GM21723 (cell line): ENCODE results near the gene PLAAT4.
"Not testable (repeated sequence)": the region's sequence is repeated elsewhere in the genome, so short reads cannot be mapped to it uniquely, and the experiment has no call there.

ENCODE experiments used
- ATAC-seq: cut with Tn5 transposase; IDR thresholded peaks from one replicate; pipeline ENCODE4 v1.9.1; 2021; ENCODE audit warnings: mild to moderate bottlenecking, moderate library complexity; ENCODE audit not compliant: unreplicated experiment

Gene PLAAT4

GRCh38 chr11:63564784-63565350, 28.3 kb downstream of the PLAAT4 start:
- ATAC-seq: no peak

- ATAC-seq: peak; percentile 79
Observed at GRCh38 chr11:63567044-63567840, 30.6 kb downstream of the PLAAT4 start.

- ATAC-seq: no peak
Observed at GRCh38 chr11:63569570-63569969, 33.0 kb downstream of the PLAAT4 start.

GRCh38 chr11:63572026-63572688, 35.5 kb downstream of the PLAAT4 start:
- ATAC-seq: peak; percentile 42

GRCh38 chr11:63573881-63574855, 37.6 kb downstream of the PLAAT4 start:
- ATAC-seq: peak; percentile 66

GRCh38 chr11:63574856-63575602, 38.4 kb downstream of the PLAAT4 start:
- ATAC-seq: no peak

- ATAC-seq: not testable (repeated sequence)
Observed at GRCh38 chr11:63578882-63579281, 42.3 kb downstream of the PLAAT4 start.

- ATAC-seq: not testable (repeated sequence)
Observed at GRCh38 chr11:63581224-63581623, 44.6 kb downstream of the PLAAT4 start.

GRCh38 chr11:63583357-63583677, 46.7 kb downstream of the PLAAT4 start:
- no peak for ATAC-seq

- no peak for ATAC-seq
Observed at GRCh38 chr11:63586451-63587166, 50.0 kb downstream of the PLAAT4 start.

- ATAC-seq: no peak
Observed at GRCh38 chr11:63589000-63589399, 52.4 kb downstream of the PLAAT4 start.

- ATAC-seq: no peak
Observed at GRCh38 chr11:63590024-63590788, 53.6 kb downstream of the PLAAT4 start.

GRCh38 chr11:63592975-63593395, 56.4 kb downstream of the PLAAT4 start:
- ATAC-seq: no peak

- no peak for ATAC-seq
Observed at GRCh38 chr11:63595296-63595695, 58.7 kb downstream of the PLAAT4 start.
